Cardiac fibroblast (primary cell): Measurements from ENCODE around the gene NDRG2.
"Not testable (repeated sequence)": the region's sequence is repeated elsewhere in the genome, so short reads cannot be mapped to it uniquely, and the experiment has no call there.

ENCODE experiments used
- DNase-seq, 2 donors: peaks; one replicate each; pipeline versions ENCODE4 v3.0.0 to v3.0.0-alpha.2; 2010; ENCODE audit warnings: low read depth in 2 of 2
- H3K4me3 ChIP-seq, 2 donors: replicated peaks in 1 of 2; 1 replicate in 1 of 2; 2 replicates in 1 of 2; pipeline ENCODE4 v1.5.1; 2011; ENCODE audit warnings: low read depth in 2 of 2, low read length in 2 of 2, mild to moderate bottlenecking in 2 of 2, moderate library complexity in 1 of 2
- CTCF ChIP-seq: IDR thresholded peaks from one replicate; pipeline ENCODE4 v1.5.1; 2011; ENCODE audit warnings: low read depth, mild to moderate bottlenecking, low read length, inconsistent platforms

NDRG2 gene

GRCh38 chr14:21011136-21011535 lies 13.7 kb downstream of the NDRG2 start:
- H3K4me3 ChIP-seq: no peak overlapping the region
- TF ChIP-seq CTCF: no peak
- DNase-seq: no peak

- DNase-seq: not testable (repeated sequence)
Measured at GRCh38 chr14:21009721-21010120, 15.1 kb downstream of the NDRG2 start.

GRCh38 chr14:21003788-21004346 lies 21.0 kb downstream of the NDRG2 start:
- H3K4me3 ChIP-seq: no peak overlapping the region
- TF ChIP-seq CTCF: no peak
- DNase-seq: no peak

More at GRCh38 chr14:21009721-21010120, 15.1 kb downstream of the NDRG2 start:
- H3K4me3 ChIP-seq: not testable (repeated sequence)

GRCh38 chr14:21001218-21001617 lies 23.6 kb downstream of the NDRG2 start:
- H3K4me3 ChIP-seq: no peak overlapping the region
- no peak for TF ChIP-seq CTCF
- DNase-seq: no peak

- DNase-seq: no peak
- TF ChIP-seq CTCF: no peak
- no peak overlapping the region for H3K4me3 ChIP-seq
Measured at GRCh38 chr14:20999591-20999990, 25.3 kb downstream of the NDRG2 start.

GRCh38 chr14:20998674-20999366 lies 26.0 kb downstream of the NDRG2 start, which contains the start of gene SLC39A2:
SLC39A2 (plus strand) TSS chr14:20999293; CDS start chr14:20999447, 154 bp downstream.
- H3K4me3 ChIP-seq: no peak within 1 kb of the TSS
- peak; percentile 66 to 80 for DNase-seq
- no peak for TF ChIP-seq CTCF

GRCh38 chr14:20998139-20998538 lies 26.7 kb downstream of the NDRG2 start:
- TF ChIP-seq CTCF: no peak

More at GRCh38 chr14:20998139-20998538, 26.7 kb downstream of the NDRG2 start:
- no peak for DNase-seq
- H3K4me3 ChIP-seq: no peak overlapping the region
